ENCODE results near the gene INHBB. TPM values are rescaled to one million over a fixed set of nuclear protein-coding genes. Genes with fewer than 3 reads are reported as not detected.

INHBB gene
- total and polyA plus RNA-seq, 11 donors, result 0.70 to 38.0 (median 2.8) TPM

DNA sequence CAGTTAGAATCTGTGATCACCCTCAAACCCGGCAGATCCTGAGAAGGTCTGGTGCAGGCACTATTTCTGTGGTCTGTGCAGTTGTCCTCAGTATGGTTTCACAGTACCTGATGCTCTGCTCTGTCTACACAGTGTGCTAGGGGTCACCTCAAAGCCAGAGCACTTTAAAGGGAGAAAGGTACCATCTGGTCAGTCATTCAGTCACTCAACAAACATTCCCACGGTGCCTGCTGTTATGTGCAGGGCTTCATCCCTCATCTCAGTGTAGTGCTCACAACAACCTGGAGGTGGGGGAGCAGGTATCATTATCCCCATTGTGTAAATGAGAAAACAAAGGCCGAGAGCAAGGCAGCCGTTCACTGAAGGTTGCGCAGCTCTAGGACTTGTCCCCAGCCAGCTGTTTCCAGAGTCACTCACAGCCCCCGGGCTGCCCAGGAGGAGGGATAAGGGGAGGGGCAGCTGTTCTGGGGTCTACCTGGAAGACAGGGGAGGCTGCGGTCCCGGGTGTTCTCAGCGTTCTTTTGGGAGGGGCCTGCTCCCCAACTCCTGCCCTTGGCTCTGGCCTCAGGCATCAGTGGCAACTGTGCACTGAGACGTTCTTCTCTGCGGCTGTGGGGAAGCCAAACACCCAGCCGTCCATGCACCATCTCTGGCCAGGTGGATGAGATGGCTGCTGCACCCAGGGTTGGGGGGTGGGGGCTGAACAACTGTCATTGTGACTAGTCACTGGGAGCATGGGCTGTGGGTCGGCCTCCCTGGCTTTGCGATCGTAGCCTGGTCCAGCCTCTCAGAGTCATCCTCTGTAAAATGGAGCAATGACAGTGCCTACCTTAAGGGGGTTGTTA, 9.2 kb downstream of the INHBB start:
- Histone ChIP-seq H3K9me3 (no peaks in the 10 kb centered on the region), H3K36me3 (no peaks in the 10 kb centered on the region), H3K27me3 (peaks cover 0 to 9% (median 0%) of the 10 kb centered on the region in 9 donors), H3K4me3 (no peak overlapping the region), H3K27ac (no peak overlapping the region), H3K4me1 (peaks cover 0 to 2% (median 1%) of the 10 kb centered on the region in 12 donors)
- intact Hi-C loops (cut with DNase I), result loop anchor here in 1 of 10 donors (5.0 kb wide), 1 partner anchor 82 kb away; no protein-coding TSS in a partner anchor
- DNase-seq, result peak in 1 of 5 donors; percentile 31
- TF ChIP-seq, protein P1, sequence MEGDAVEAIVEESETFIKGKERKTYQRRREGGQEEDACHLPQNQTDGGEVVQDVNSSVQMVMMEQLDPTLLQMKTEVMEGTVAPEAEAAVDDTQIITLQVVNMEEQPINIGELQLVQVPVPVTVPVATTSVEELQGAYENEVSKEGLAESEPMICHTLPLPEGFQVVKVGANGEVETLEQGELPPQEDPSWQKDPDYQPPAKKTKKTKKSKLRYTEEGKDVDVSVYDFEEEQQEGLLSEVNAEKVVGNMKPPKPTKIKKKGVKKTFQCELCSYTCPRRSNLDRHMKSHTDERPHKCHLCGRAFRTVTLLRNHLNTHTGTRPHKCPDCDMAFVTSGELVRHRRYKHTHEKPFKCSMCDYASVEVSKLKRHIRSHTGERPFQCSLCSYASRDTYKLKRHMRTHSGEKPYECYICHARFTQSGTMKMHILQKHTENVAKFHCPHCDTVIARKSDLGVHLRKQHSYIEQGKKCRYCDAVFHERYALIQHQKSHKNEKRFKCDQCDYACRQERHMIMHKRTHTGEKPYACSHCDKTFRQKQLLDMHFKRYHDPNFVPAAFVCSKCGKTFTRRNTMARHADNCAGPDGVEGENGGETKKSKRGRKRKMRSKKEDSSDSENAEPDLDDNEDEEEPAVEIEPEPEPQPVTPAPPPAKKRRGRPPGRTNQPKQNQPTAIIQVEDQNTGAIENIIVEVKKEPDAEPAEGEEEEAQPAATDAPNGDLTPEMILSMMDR (IDR thresholded peaks at IDR 0.05), result no peak
- no peak for TF ChIP-seq POLR2A (IDR thresholded peaks at IDR 0.05)
- ATAC-seq, result no peak
- WGBS, 4 donors, result 82 to 86% (median 82%) methylated on average over 15 of the region's 15 CpGs

DNA sequence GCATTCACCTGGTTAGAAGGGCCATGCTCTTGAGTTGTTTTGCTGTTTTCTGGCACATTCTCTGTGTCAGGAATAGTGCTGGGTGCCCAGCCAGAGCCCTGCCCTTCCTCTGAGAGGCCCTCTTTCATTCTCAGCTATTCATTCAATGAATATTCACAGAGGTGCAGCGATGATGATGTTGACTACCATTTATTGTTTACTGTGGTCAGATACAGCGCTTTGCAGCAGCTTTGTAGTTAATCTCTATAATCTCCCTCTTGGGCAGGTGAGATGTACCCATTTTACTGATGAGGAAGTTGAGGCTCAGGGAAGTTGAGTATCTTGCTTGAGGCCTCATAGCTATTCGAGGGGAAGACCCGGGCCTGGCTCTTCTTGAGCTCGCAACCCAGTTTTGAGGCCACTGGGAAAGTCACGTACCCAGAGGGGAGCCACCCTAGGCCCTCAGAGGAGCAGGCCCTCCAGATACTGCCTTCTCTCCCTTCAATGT, 9.9 kb downstream of the INHBB start:
- Histone ChIP-seq H3K4me1 (peaks cover 0 to 9% (median 5%) of the 10 kb centered on the region in 12 donors), H3K4me3 (no peak overlapping the region), H3K27me3 (peaks cover 0 to 9% (median 0%) of the 10 kb centered on the region in 9 donors), H3K36me3 (no peaks in the 10 kb centered on the region), H3K27ac (no peak overlapping the region), H3K9me3 (no peaks in the 10 kb centered on the region)
- ATAC-seq (no peak), DNase-seq (no peak)
- intact Hi-C loops (cut with DNase I), result no loop called here
- 92 to 97% (median 94%) methylated on average over 6 of the region's 6 CpGs for WGBS, 4 donors
- TF ChIP-seq POLR2A (IDR thresholded peaks at IDR 0.05), result no peak
- TF ChIP-seq, protein P1 (IDR thresholded peaks at IDR 0.05), result no peak

DNA sequence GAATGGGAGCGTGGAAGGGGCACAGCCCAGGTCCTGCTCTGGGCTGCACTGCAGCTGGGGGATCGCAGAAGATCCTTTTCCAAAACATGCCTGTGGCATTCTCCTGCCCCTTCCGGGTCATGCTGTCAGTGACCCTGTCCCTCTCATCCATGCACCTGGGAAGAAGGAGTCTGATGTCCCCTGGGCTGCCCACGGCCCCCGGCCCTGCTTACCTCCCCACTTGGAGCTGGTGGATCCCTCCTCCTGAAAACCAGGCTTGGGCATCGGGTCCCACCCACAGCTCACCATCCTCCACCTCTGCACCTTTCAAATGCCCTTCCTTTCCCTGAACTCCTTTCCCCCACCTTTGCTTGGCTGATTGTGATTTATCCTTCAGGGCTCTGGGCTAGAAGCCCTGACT, 11.8 kb downstream of the INHBB start:
- intact Hi-C loops (cut with DNase I), result no loop called here
- Histone ChIP-seq H3K9me3 (no peaks in the 10 kb centered on the region), H3K4me1 (peaks cover 0 to 12% (median 5%) of the 10 kb centered on the region in 12 donors), H3K27me3 (peaks cover 0 to 6% (median 0%) of the 10 kb centered on the region in 9 donors), H3K27ac (no peak overlapping the region), H3K4me3 (no peak overlapping the region), H3K36me3 (no peaks in the 10 kb centered on the region)
- ATAC-seq (no peak), DNase-seq (peak in 1 of 5 donors; percentile 23)
- TF ChIP-seq, protein P1 (IDR thresholded peaks at IDR 0.05), result no peak
- no peak for TF ChIP-seq POLR2A (IDR thresholded peaks at IDR 0.05)
- 78 to 89% (median 86%) methylated on average over 6 of the region's 6 CpGs for WGBS, 4 donors

DNA sequence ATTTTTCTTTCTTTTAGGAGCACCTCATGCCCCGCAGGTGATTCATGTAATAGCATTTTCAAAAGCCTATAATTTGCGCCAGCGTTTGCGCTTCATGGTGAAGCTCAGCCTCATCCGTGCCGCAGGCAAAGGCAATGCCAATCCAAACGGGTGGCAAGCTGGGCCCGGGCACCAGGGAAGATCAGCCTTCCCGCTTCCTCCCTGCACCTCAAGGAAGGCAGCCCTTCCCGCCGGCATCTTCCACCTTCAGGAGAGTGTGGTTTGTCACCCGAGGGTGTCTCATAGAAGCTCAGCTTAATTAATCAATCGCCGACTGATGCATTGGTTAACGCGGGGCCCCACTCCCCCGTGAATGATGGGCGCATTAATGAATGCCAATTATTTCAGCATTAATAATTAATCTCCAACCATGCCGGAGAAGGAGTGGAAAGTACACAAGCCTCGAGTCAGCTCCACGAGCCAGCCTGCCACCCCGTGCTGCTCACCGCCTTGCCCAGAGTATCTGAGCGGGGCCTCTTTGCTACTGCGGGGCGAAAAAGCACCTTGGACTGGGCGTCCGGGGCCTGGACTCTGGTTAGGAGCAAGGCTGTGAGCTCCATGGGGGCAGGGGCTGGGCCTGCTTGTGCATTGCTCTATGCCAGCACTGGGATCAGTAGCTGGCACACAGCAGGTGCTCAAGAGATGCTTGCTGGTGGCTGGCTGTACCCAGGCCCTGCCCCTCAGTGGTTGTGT, 13.0 kb downstream of the INHBB start:
- TF ChIP-seq POLR2A (IDR thresholded peaks at IDR 0.05), result no peak
- TF ChIP-seq, protein P1 (IDR thresholded peaks at IDR 0.05), result no peak
- Histone ChIP-seq H3K36me3 (no peaks in the 10 kb centered on the region), H3K4me1 (peaks cover 0 to 12% (median 5%) of the 10 kb centered on the region in 12 donors), H3K9me3 (no peaks in the 10 kb centered on the region), H3K27ac (no peak overlapping the region), H3K4me3 (no peak overlapping the region), H3K27me3 (peaks cover 0 to 4% (median 0%) of the 10 kb centered on the region in 9 donors)
- intact Hi-C loops (cut with DNase I), result no loop called here
- DNase-seq (peak in 1 of 5 donors; percentile 55), ATAC-seq (no peak)
- 91 to 92% (median 92%) methylated on average over 24 to 28 of the region's 28 CpGs for WGBS, 4 donors

All from heart left ventricle (tissue), 16 donors.